PC-9 (cell line): Measurements from ENCODE around the gene KCNJ18.
"Not testable (repeated sequence)": the region's sequence is repeated elsewhere in the genome, so short reads cannot be mapped to it uniquely, and the experiment has no call there.

Experiments
- EZH2 ChIP-seq: fragments of 200-600 bp; sonication (generic); IDR thresholded peaks from 2 replicates; pipeline ENCODE4 v1.8.0; 2017; ENCODE audit warnings: antibody characterized with exemption, low read depth
- TF ChIP-seq, protein P1 (sequence below): fragments of 200-600 bp; sonication (generic); conservative IDR thresholded peaks from 2 replicates; pipeline ENCODE4 v1.6.1; 2017; ENCODE audit warnings: mixed run types, antibody characterized with exemption, mild to moderate bottlenecking, moderate library complexity

DNA sequence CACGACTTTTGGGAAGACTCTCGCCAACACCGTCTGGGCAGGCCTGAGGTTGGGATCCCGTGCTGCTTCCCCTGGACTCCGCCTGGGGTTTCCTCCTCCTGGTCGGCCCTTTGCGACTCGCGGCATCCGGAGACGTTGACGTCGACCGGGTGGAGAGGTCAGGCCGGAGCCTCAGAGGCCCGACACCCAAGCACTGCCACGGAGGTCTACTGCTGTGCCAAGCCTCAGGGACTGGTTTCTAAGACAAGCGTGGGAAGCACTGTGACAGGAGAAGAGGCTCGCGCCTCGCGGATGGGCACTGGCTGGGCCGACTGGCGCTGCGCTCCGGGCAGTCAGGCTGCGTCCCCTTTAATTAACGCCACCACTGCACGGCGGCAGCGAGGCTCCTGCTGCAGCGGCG, 7.9 kb upstream of the KCNJ18 start:
- TF ChIP-seq, protein P1, sequence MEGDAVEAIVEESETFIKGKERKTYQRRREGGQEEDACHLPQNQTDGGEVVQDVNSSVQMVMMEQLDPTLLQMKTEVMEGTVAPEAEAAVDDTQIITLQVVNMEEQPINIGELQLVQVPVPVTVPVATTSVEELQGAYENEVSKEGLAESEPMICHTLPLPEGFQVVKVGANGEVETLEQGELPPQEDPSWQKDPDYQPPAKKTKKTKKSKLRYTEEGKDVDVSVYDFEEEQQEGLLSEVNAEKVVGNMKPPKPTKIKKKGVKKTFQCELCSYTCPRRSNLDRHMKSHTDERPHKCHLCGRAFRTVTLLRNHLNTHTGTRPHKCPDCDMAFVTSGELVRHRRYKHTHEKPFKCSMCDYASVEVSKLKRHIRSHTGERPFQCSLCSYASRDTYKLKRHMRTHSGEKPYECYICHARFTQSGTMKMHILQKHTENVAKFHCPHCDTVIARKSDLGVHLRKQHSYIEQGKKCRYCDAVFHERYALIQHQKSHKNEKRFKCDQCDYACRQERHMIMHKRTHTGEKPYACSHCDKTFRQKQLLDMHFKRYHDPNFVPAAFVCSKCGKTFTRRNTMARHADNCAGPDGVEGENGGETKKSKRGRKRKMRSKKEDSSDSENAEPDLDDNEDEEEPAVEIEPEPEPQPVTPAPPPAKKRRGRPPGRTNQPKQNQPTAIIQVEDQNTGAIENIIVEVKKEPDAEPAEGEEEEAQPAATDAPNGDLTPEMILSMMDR: not testable (repeated sequence)
- not testable (repeated sequence) for TF ChIP-seq EZH2
